BJ (cell line): ENCODE data around the gene NR5A1. TPM values are rescaled to one million over a fixed set of nuclear protein-coding genes. Genes with fewer than 3 reads are reported as not detected.

Source experiments
- CTCF ChIA-PET: fragments of 350-600 bp; formaldehyde crosslinking; extraction: SDS; loops from one replicate; lab custom pipeline; 2021; ENCODE audit warnings: antibody characterized with exemption, inconsistent platforms; lab: Yijun Ruan, JAX
- POLR2A ChIA-PET: fragments of 300-600 bp; sonication (Branson Sonifier 250); formaldehyde crosslinking; extraction: SDS; loops from one replicate; lab custom pipeline; 2021; ENCODE audit warnings: antibody characterized with exemption; lab: Charles Lee
- DNase-seq: peaks from one replicate; pipeline ENCODE4 v3.0.0-alpha.2; 2011; ENCODE audit warnings: low read depth
- H3K27me3 ChIP-seq: 2 replicates; pipeline ENCODE4 v1.6.0; 2011; ENCODE audit warnings: low read length; ENCODE audit not compliant: control insufficient read depth, insufficient read depth
- H3K36me3 ChIP-seq: 2 replicates; pipeline ENCODE4 v1.5.1; 2011; ENCODE audit warnings: low read length; ENCODE audit not compliant: control insufficient read depth, insufficient read depth
- H3K4me3 ChIP-seq: 2 replicates; pipeline ENCODE4 v1.5.1; 2011; ENCODE audit warnings: low read depth, mild to moderate bottlenecking, control low read depth, low read length
- polyA plus RNA-seq: library from polyadenylated mRNA; depleted of rRNA; stranded (reverse); fragments of >200 nt; gene quantifications from 2 replicates; pipeline ENCODE4 v1.2.3, GENCODE V29; 2011
- TF ChIP-seq, protein P1 (sequence below): IDR thresholded peaks from 2 replicates; pipeline ENCODE4 v1.5.1; 2011; ENCODE audit warnings: low read depth, mild to moderate bottlenecking, control low read depth, inconsistent platforms, low read length, moderate library complexity; ENCODE audit not compliant: insufficient read depth

The NR5A1 gene
- polyA plus RNA-seq, 1 experiment: not detected

DNA sequence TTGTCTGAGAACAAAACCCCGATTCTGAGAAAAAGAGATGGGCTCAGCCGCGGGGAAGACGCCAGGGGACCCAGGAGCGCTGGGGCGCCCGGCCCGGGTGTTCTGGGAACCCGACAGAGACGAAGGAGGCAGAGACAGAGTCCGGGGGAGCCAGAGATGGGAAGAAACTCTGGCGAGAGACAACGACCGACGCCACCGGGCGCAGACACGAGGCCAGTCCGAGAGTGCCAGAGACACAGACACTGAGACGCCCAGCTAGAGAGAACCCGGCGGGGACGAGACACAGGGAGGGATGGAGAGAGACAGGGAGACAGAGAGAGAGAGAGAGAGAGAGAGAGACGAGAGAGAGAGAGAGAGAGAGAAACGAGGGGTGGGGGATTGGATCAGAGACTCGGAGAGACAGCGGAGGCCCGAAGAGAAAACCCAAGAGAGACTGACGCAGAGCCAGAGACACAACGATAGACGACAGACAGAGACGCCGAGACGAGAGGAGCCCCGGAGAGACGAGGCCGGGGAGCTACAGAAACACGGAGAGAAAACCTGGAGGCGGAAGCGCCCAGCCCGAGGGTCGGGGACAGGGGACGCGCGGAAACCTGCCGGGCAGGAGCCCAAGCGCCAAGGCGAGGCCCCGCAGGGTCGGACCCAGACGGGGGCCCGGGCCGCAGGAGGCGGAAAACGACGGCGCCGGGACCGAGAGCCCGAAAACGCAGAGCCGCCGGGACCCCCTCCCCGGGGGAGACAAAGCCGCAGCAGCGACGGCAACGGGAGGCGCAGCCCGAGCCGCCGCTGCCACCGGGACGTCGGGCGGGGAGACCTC lies 3.3 kb downstream of the NR5A1 start:
- CTCF ChIA-PET: interaction anchor here (0.7 kb wide), 1 partner anchor 14 kb away, joined by 5 read pairs; no protein-coding TSS in a partner anchor

DNA sequence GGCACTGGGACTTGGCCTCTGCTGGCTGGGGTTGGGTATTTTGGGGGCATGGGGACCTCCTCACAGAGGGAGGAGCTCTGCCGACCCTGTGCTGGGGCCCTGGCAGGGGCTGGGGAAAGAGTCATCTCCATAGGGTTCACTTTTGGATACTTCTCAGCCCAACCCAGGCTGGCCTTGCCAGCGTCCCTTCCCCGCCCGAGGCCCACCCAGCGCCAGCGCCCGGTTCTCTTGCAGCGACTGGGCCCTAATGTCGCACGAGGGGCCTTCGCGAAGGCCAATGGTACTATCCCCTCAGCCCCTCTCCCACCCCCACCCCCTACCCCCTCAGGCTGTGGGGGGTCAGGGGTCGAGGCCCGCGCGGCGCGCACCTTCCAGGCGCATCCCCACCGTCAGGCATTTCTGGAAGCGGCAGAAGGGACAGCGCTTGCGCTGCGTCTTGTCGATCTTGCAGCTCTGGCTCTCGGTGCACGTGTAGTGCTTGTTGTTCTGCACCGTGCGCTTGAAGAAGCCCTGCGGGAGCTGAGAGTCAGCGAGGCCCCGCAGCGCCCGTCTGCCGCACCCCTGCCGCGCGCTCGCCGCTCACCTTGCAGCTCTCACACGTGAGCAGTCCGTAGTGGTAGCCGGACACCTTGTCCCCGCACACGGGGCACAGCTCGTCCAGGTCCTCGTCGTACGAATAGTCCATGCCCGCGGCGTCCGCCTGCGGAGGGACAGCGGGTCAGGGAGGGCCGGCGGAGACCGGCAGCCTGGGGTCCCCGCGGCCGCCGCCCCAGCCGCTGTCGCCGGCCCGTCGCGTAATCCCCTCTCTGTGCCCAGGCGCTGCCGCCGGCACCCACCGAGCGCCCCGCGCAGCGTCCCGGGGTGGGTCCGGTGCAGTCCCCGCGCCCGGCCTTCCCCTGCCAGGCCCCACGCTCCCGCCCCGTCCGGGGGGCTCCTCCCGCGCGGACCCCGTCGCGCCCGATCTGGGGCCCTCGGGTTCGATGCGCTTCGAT lies 4.2 kb downstream of the NR5A1 start:
- POLR2A ChIA-PET: no interaction called here
- Histone ChIP-seq H3K36me3 (no peaks in the 10 kb centered on the region), H3K27me3 (peaks cover 57% of the 10 kb centered on the region), H3K4me3 (no peak overlapping the region)
- DNase-seq: no peak
- CTCF ChIA-PET: no interaction called here
- TF ChIP-seq, protein P1, sequence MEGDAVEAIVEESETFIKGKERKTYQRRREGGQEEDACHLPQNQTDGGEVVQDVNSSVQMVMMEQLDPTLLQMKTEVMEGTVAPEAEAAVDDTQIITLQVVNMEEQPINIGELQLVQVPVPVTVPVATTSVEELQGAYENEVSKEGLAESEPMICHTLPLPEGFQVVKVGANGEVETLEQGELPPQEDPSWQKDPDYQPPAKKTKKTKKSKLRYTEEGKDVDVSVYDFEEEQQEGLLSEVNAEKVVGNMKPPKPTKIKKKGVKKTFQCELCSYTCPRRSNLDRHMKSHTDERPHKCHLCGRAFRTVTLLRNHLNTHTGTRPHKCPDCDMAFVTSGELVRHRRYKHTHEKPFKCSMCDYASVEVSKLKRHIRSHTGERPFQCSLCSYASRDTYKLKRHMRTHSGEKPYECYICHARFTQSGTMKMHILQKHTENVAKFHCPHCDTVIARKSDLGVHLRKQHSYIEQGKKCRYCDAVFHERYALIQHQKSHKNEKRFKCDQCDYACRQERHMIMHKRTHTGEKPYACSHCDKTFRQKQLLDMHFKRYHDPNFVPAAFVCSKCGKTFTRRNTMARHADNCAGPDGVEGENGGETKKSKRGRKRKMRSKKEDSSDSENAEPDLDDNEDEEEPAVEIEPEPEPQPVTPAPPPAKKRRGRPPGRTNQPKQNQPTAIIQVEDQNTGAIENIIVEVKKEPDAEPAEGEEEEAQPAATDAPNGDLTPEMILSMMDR: no peak

More for the DNA sequence above, 3.3 kb downstream of the NR5A1 start:
- H3K36me3 ChIP-seq: no peaks in the 10 kb centered on the region
- POLR2A ChIA-PET: no interaction called here
- H3K27me3 ChIP-seq: peaks cover 52% of the 10 kb centered on the region
- no peak overlapping the region for H3K4me3 ChIP-seq
- no peak for DNase-seq
- TF ChIP-seq, protein P1: no peak

DNA sequence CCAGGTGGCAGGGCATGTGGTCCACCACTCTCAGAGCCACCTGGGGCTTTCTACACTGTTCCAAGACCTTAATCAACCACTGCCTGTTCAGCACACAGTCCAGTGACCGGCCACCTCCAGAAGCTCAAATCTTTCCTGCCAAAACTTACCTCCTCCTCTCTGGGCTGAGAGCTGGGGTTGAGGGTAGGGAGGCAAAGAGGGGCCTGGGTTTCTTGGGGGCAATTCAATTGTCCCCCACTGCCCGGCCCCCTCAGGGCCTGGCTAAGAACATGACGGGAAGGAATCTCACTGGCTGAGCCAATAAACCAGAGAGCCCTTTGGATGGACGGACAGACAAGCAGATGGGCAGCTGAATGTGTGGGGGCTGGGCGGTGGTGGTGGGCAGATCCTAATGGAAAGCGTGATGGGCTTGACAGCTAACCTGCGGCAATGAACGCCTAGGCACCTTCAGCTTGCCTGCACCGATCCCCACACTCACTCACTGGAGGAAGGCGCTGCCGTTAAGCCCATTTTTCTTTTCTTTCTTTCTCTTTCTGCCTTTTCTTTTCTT lies 5.4 kb downstream of the NR5A1 start:
- peaks cover 59% of the 10 kb centered on the region for H3K27me3 ChIP-seq
- TF ChIP-seq, protein P1: no peak
- no peak overlapping the region for H3K4me3 ChIP-seq
- ChIA-PET POLR2A (no interaction called here), CTCF (interaction anchor here (1.2 kb wide), 1 partner anchor 37 kb away, joined by 3 read pairs; no protein-coding TSS in a partner anchor)
- DNase-seq: no peak
- no peaks in the 10 kb centered on the region for H3K36me3 ChIP-seq

DNA sequence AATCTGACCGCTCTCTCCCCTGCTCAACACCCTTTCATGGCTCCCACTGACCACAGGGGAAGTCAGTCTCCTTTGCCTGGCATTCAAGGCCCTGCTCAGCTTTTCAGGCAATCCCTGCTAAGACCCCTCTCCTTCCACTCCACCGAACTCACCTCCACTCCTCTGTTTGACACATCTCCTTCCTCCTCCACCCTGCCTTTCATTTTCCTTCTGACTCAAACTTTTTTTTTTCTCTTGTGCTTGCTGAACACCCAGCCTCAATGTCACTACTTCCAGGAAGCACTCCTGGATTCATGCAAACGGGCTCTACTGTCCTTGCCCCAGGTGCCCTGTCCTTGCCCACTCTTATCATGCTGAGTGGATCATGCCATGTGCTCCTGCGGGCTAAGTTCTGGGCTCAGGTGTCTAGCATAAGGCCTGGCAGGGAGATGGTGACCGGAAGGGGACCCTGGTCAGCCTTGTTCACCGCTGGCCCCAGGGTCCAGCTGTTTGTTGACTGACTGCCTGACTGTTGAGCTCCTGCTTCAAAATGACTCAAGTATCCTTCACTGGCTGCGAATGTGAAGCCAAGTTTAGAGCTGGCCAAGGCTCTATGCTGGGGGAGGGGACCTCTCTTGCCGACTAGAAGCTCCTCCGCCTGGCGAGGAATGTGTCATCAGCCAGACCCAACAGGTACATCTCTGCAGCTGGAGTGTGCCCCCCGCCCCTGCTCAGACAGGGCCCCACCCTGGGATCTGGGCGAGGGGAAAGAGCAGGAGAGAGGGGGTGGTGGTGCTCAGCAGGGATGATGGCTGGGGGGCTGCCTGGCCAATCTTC lies 6.2 kb downstream of the NR5A1 start:
- POLR2A ChIA-PET: no interaction called here
- no peak for DNase-seq
- Histone ChIP-seq H3K4me3 (no peak overlapping the region), H3K36me3 (no peaks in the 10 kb centered on the region), H3K27me3 (peaks cover 57% of the 10 kb centered on the region)
- CTCF ChIA-PET: interaction anchor here (1.2 kb wide), 1 partner anchor 38 kb away, joined by 3 read pairs; no protein-coding TSS in a partner anchor
- TF ChIP-seq, protein P1: no peak
